RWPE1 (cell line): ENCODE measurements around the gene CCND1.
A peak's percentile ranks its signal among the peaks of the same experiment; 100 is the strongest.
"Not testable (repeated sequence)": the region's sequence is repeated elsewhere in the genome, so short reads cannot be mapped to it uniquely, and the experiment has no call there.

ENCODE experiments used
- CTCF ChIA-PET: fragments of 350-600 bp; sonication (Branson Sonifier 250); formaldehyde crosslinking; extraction: SDS; loops from one replicate; lab custom pipeline; 2021; lab: Yijun Ruan, JAX
- POLR2A ChIA-PET: fragments of 400-600 bp; formaldehyde crosslinking; extraction: SDS; loops from one replicate; lab custom pipeline; 2020; ENCODE audit warnings: antibody characterized with exemption; ENCODE audit not compliant: low non-redundant PET; lab: Yijun Ruan, JAX
- DNase-seq: peaks from one replicate; pipeline ENCODE4 v3.0.0; 2012; ENCODE audit warnings: low spot score
- H3K27ac ChIP-seq: fragments of 450-650 bp; 2 replicates; pipeline ENCODE4 v1.5.1; 2017
- CTCF ChIP-seq: fragments of 450-650 bp; conservative IDR thresholded peaks from 2 replicates; pipeline ENCODE4 v1.5.1; 2017; ENCODE audit warnings: low read depth, mild to moderate bottlenecking

CCND1 gene

GRCh38 chr11:69689484-69690319, 48.7 kb downstream of the CCND1 start:
- TF ChIP-seq CTCF: no peak
- no peak overlapping the region for H3K27ac ChIP-seq
- CTCF ChIA-PET: no interaction called here
- no peak for DNase-seq
- POLR2A ChIA-PET: no interaction called here

GRCh38 chr11:69691463-69691862, 50.5 kb downstream of the CCND1 start:
- DNase-seq: peak; percentile 20
- ChIA-PET CTCF (interaction anchor here (0.6 kb wide), 1 partner anchor 1897 kb away, joined by 3 read pairs; no protein-coding TSS in a partner anchor), POLR2A (interaction anchor here (0.7 kb wide), 1 partner anchor 1487 kb away, joined by 3 read pairs; no protein-coding TSS in a partner anchor)
- peak overlapping the region; percentile 45; the same call in 1 of the 2 replicates for H3K27ac ChIP-seq
- no peak for TF ChIP-seq CTCF

- POLR2A ChIA-PET: no interaction called here
- no peak overlapping the region for H3K27ac ChIP-seq
- DNase-seq: no peak
- TF ChIP-seq CTCF: no peak
- CTCF ChIA-PET: no interaction called here
Observed at GRCh38 chr11:69692422-69692821, 51.5 kb downstream of the CCND1 start.

GRCh38 chr11:69694781-69695180, 53.8 kb downstream of the CCND1 start:
- ChIA-PET CTCF (no interaction called here), POLR2A (no interaction called here)

GRCh38 chr11:69695581-69695980, 54.6 kb downstream of the CCND1 start:
- ChIA-PET CTCF (interaction anchor here (1.1 kb wide), 1 partner anchor 25 kb away, joined by 3 read pairs; no protein-coding TSS in a partner anchor), POLR2A (no interaction called here)
- no peak for DNase-seq
- TF ChIP-seq CTCF: no peak
- no peak overlapping the region for H3K27ac ChIP-seq

More at GRCh38 chr11:69694781-69695180, 53.8 kb downstream of the CCND1 start:
- no peak overlapping the region for H3K27ac ChIP-seq
- no peak for DNase-seq
- no peak for TF ChIP-seq CTCF

GRCh38 chr11:69695995-69696394, 55.0 kb downstream of the CCND1 start:
- CTCF ChIA-PET: interaction anchor here (0.6 to 1.1 kb wide), 4 partner anchors 11 to 1080 kb away, joined by 3 to 6 read pairs (median 4); no protein-coding TSS in a partner anchor
- H3K27ac ChIP-seq, DNase-seq, POLR2A ChIA-PET: not testable (repeated sequence)
